K562 (cell line): ENCODE results near the gene ASPDH. TPM values are rescaled to one million over a fixed set of nuclear protein-coding genes. Genes with fewer than 3 reads are reported as not detected.
A peak's percentile ranks its signal among the peaks of the same experiment; 100 is the strongest.

Experiments used
- CEBPZ ChIP-seq: fragments of 150-350 bp; IDR thresholded peaks from 2 replicates; pipeline ENCODE4 v1.6.1; 2014; ENCODE audit warnings: low read depth, mild to moderate bottlenecking, low read length, borderline replicate concordance
- ESRRA ChIP-seq: fragments of 450-650 bp; IDR thresholded peaks from 2 replicates; pipeline ENCODE4 v1.6.1; 2014; ENCODE audit warnings: low read depth, mild to moderate bottlenecking, moderate library complexity, borderline replicate concordance
- MAX ChIP-seq: sonication (generic); formaldehyde crosslinking; IDR thresholded peaks from 2 replicates; pipeline ENCODE4 v1.9.0; 2022; ENCODE audit warnings: mild to moderate bottlenecking, missing genetic modification reagents
- RBM15 ChIP-seq: fragments of 200-400 bp; formaldehyde crosslinking; IDR thresholded peaks from 2 replicates; pipeline ENCODE4 v1.6.1; 2018; ENCODE audit warnings: mild to moderate bottlenecking, low read length, moderate library complexity; ENCODE audit not compliant: insufficient read depth
- ZNF609 ChIP-seq: sonication (generic); formaldehyde crosslinking; IDR thresholded peaks from 2 replicates; pipeline ENCODE4 v1.8.1; 2023; ENCODE audit warnings: missing genetic modification reagents, mild to moderate bottlenecking, borderline replicate concordance
- polyA plus RNA-seq, 8 experiments: library from polyadenylated mRNA; depleted of rRNA in 4 of 8; stranded (reverse) in 5 of 8; unstranded in 3 of 8; fragments of >200 nt; fragmentation: Nextera tagmentation in 2 of 8; fragmentation: Illumina TruSeq in 1 of 8; extraction: Ambion mirVana in 2 of 8; extraction: Trizol in 1 of 8; gene quantifications; 2 replicates each; pipeline versions ENCODE4 v1.2.1 to v1.2.3, GENCODE V29; 2011 to 2014; ENCODE audit warnings: inconsistent platforms in 1 of 8, missing spikeins in 1 of 8
- total RNA-seq, 7 experiments: library from RNA; depleted of rRNA in 6 of 7; stranded (reverse); fragments of >200 nt in 6 of 7; fragmentation: Illumina TruSeq in 2 of 7; extraction: Trizol in 2 of 7; gene quantifications; 2 replicates each; pipeline versions ENCODE4 v1.2.1 to v1.2.3, GENCODE V29; 2011 to 2021; ENCODE audit warnings: low replicate concordance in 1 of 7

ASPDH gene
- total and polyA plus RNA-seq, 9 of the 15 experiments (the other 6 are each of a cell fraction or from before 2014, with no cell fraction given) = not detected

- TF ChIP-seq CEBPZ = no peak
- TF ChIP-seq ESRRA = peak; percentile 84
- no peak for TF ChIP-seq RBM15
- no peak for TF ChIP-seq MAX (CRISPR knock-in tag)
- TF ChIP-seq ZNF609 (CRISPR knock-in tag) = no peak
These were observed 35.6 kb upstream of the ASPDH start (continued) for GRCh38 chr19:50549059-50549926.
